Ovary (tissue), 9 donors: Measurements from ENCODE around the gene PPP1CA. TPM values are rescaled to one million over a fixed set of nuclear protein-coding genes. Genes with fewer than 3 reads are reported as not detected.

Experiments used
- DNase-seq, 5 donors: peaks; one replicate each; pipeline ENCODE4 v3.0.0-alpha.2; 2019 to 2020
- H3K27ac ChIP-seq, 2 donors: fragments of 200-600 bp; one replicate each; pipeline versions ENCODE4 v1.5.1 to v1.8.0; 2019 to 2022
- H3K27me3 ChIP-seq: fragments of 200-600 bp; one replicate; pipeline ENCODE4 v1.8.0; 2022
- H3K36me3 ChIP-seq: fragments of 200-600 bp; sonication (generic); one replicate; pipeline ENCODE4 v1.5.1; 2019
- H3K4me1 ChIP-seq: one replicate; pipeline ENCODE4 v1.8.1; 2013; ENCODE audit warnings: mild to moderate bottlenecking, moderate library complexity; ENCODE audit not compliant: insufficient read depth
- H3K4me3 ChIP-seq: fragments of 200-600 bp; sonication (generic); one replicate; pipeline ENCODE4 v1.5.1; 2017
- H3K9me3 ChIP-seq, 2 donors: fragments of 200-600 bp in 1 of 2; sonication (generic) in 1 of 2; one replicate each; pipeline versions ENCODE4 v1.5.1 to v1.8.1; 2013 to 2019; ENCODE audit warnings: mild to moderate bottlenecking in 1 of 2, moderate library complexity in 1 of 2
- EP300 ChIP-seq: sonication (generic); formaldehyde crosslinking; IDR thresholded peaks from one replicate; pipeline ENCODE4 v1.6.1; 2017; ENCODE audit warnings: antibody characterized with exemption
- POLR2A ChIP-seq: fragments of 450-650 bp; IDR thresholded peaks from one replicate; pipeline ENCODE4 v1.6.1; 2017; ENCODE audit warnings: antibody characterized with exemption, mild to moderate bottlenecking, moderate library complexity
- WGBS, 3 donors: extraction: QIAGEN DNeasy Blood & Tissue Kit in 1 of 3; methylation state at CpG; one replicate each; pipeline versions ENCODE4 v1.1.5 to v1.1.7; 2013 to 2017; 5-methylcytosine and 5-hydroxymethylcytosine counted together
- intact Hi-C, 4 donors: fragments of 100-400 bp; cut with DNase I; formaldehyde crosslinking; loops; one replicate each; pipeline versions ENCODE4 v1.11.0 to v1.15.1; 2022 to 2023
- polyA plus RNA-seq, 2 donors: library from polyadenylated mRNA; stranded (reverse); fragments of 200-250 nt in 1 of 2; fragments of 350-450 nt in 1 of 2; fragmentation: Illumina TruSeq in 1 of 2; extraction: RNeasy Lipid Tissue Mini Kit (QIAGEN cat#74804) in 1 of 2; gene quantifications; one replicate each; pipeline ENCODE4 v1.2.3, GENCODE V29; 2013 to 2014
- total RNA-seq, 7 donors: library from RNA; depleted of rRNA in 2 of 7; stranded (reverse); fragments of >200 nt in 2 of 7; fragmentation: NEBNext Ultra II Directional in 3 of 7; extraction: Animal tissue kit (Norgen Biotek cat#: 25700) in 3 of 7; gene quantifications; one replicate each; pipeline versions ENCODE4 v1.1.0 to v1.2.4, GENCODE V29; 2016 to 2023
- TF ChIP-seq, protein P1 (sequence below), 3 donors: fragments of 450-650 bp in 2 of 3; fragments of 200-600 bp in 1 of 3; IDR thresholded peaks; one replicate each; pipeline versions ENCODE4 v1.5.1 to v1.8.0; 2016 to 2022; ENCODE audit warnings: antibody characterized with exemption in 3 of 3, mild to moderate bottlenecking in 1 of 3
- donor health status: DM: no; HTN: no; CAD: no; lungs with moderate emphysema.
- donor health status: DM: no; HTN: no; CAD: no.
- donor health status: Bipolar disorder and iron deficiency.
- donor health status: DM: yes; HTN: yes; CAD: no.
- donor health status: DM: no; HTN: no; CAD: no.
- donor health status: DM: yes; HTN: yes; CAD: no.

Gene PPP1CA
- total and polyA plus RNA-seq, 9 donors, result 32.2 to 86.9 (median 54.9) TPM

DNA sequence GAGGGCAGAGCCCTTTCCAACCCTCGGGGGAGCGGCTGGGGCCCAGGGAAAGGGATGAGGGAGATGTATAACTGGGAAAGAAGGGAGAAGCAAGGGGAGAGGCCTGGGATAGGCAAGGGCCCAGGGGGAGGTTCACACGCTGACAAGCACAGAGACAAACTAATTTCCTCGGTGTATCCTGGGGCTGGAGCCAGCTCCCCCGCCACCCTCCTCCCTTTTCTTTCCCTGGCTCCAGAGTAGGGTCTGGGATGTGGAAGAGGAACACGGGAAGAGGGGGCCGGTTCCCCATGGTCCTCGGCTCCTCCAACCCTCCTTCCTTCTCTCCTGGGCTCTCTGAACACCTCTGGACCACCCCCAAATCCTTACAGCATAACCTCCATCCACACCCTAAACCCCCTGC, 35.1 kb downstream of the PPP1CA start:
- TF ChIP-seq EP300, result no peak
- TF ChIP-seq POLR2A, result no peak
- TF ChIP-seq, protein P1, sequence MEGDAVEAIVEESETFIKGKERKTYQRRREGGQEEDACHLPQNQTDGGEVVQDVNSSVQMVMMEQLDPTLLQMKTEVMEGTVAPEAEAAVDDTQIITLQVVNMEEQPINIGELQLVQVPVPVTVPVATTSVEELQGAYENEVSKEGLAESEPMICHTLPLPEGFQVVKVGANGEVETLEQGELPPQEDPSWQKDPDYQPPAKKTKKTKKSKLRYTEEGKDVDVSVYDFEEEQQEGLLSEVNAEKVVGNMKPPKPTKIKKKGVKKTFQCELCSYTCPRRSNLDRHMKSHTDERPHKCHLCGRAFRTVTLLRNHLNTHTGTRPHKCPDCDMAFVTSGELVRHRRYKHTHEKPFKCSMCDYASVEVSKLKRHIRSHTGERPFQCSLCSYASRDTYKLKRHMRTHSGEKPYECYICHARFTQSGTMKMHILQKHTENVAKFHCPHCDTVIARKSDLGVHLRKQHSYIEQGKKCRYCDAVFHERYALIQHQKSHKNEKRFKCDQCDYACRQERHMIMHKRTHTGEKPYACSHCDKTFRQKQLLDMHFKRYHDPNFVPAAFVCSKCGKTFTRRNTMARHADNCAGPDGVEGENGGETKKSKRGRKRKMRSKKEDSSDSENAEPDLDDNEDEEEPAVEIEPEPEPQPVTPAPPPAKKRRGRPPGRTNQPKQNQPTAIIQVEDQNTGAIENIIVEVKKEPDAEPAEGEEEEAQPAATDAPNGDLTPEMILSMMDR (IDR thresholded peaks at IDR 0.05), result no peak
- Histone ChIP-seq H3K27me3 (no peaks in the 10 kb centered on the region), H3K4me3 (peak overlapping the region; percentile 0), H3K27ac (peak overlapping the region; percentile 37 to 75), H3K4me1 (peaks cover 27% of the 10 kb centered on the region), H3K9me3 (no peaks in the 10 kb centered on the region), H3K36me3 (no peaks in the 10 kb centered on the region)
- peak in 4 of 5 donors; percentile 64 to 83 (median 77) for DNase-seq
- intact Hi-C loops, result no loop called here
- WGBS, 3 donors, result 7 to 9% (median 7%) methylated on average over 8 of the region's 8 CpGs

DNA sequence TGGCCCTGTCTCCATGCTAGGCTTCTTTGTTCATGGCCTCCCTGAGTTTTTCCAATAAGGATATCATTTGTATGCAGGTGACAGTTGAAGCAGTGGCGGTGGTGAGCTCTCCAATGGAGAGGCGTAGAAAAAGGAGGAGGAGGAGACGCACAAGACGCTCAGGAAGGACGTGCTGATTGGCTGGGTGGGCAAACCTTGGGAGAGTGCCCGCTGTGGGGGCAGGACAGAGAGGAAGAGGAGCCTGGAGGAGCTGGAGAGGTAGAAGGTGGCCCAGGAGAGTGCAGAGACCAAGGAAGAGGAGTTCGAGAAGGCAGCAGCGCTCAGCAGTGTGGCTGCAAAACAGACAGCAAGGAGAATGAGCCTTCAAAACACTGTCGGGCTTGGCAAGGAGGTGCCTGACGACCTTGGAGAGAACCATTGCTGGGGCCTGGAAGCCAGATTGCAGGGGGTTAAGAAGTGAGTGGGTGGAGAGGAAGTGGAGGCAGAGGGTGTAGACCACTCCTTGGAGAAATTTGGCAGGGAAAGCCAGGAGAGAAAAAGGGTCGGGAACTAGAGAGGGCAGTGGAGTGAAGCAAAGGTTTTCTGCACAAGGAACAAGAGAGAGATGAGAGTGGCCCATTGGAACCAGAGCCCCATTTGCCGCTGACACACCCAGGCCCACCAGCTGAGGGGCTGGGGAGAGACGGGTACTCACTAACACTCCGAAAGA, 35.8 kb downstream of the PPP1CA start:
- Histone ChIP-seq H3K27ac (peak overlapping the region; percentile 37 to 75), H3K4me1 (peaks cover 21% of the 10 kb centered on the region), H3K36me3 (no peaks in the 10 kb centered on the region), H3K4me3 (no peak overlapping the region), H3K9me3 (no peaks in the 10 kb centered on the region), H3K27me3 (no peaks in the 10 kb centered on the region)
- intact Hi-C loops, result no loop called here
- TF ChIP-seq EP300, result no peak
- TF ChIP-seq, protein P1 (IDR thresholded peaks at IDR 0.05), result no peak
- TF ChIP-seq POLR2A, result no peak
- 8 to 24% (median 20%) methylated on average over 14 of the region's 14 CpGs for WGBS, 3 donors
- DNase-seq, result peak; percentile 52 to 78 (median 69)

DNA sequence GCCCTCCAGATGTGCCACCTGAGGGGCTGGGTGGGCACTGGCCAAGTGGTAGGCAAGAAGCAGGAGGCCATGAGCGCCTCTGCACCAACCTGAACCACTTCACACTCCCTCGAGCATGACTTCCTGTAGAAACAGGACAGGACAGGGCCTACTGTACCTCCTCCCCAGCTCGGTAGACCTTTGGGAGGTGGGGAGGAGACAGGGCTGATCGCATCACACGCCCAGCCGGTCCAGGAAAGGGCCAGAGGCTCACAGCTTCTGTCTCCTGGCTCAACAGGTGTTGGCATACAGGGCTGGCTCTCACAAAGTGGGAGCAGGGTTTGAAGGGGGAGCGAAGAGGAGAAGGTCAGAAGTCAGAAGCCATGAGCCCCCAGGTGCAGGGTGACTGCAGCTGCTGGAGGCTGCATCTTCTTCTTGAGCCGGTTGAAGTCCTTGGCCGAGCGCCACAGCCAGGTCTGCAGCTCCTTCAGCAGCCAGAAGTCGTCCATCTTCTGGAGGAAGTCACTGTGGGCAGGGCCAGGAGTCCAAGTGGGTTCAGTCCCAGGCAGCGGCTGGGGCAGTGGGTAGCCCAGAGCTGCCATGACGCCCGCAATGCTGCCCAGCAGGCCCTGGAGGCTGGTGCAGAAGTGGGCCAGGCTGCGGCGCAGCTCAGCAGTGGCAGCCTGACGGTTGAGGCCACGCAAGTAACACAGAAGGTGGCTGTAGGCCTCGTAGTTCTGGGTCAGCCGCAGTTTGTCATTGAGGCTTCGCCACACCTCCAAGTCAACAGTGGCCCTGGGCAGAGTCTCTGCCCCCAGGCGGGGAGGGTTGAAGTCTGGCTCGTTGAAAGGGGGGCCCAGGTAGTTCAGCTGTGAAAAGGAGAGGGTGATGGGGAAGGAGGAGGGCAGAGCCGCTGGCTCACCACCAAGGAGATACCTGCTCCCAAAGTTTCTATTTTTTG, 36.6 kb downstream of the PPP1CA start:
- peak overlapping the region; percentile 37 to 75 for H3K27ac ChIP-seq
- intact Hi-C loops, result no loop called here
- 81 to 87% (median 82%) methylated on average over 24 of the region's 24 CpGs for WGBS, 3 donors

DNA sequence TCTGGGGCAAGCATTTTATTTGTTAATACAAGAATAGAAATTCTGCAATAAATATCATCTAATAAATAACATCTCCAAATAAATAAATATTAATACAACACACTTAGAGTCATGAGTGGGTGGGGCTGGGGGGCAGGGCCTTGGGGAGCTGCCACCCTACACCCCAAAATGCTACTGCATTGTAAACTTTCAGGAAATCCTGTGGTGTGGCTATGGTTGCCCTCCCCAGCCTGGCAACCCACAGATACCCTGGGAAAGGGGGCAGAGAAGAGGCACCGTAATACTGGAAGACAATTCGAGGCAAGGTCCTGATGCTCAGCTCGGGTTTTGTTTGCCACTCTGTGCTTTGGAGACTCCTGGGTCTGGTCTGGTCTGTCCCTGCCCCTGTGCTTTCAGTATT, 37.5 kb downstream of the PPP1CA start:
- Histone ChIP-seq H3K27ac (no peak overlapping the region), H3K36me3 (no peaks in the 10 kb centered on the region), H3K9me3 (no peaks in the 10 kb centered on the region), H3K4me1 (peaks cover 13% of the 10 kb centered on the region), H3K27me3 (no peaks in the 10 kb centered on the region), H3K4me3 (no peak overlapping the region)
- intact Hi-C loops, result no loop called here
- TF ChIP-seq, protein P1 (IDR thresholded peaks at IDR 0.05), result no peak
- TF ChIP-seq POLR2A (no peak), EP300 (no peak)
- WGBS, 3 donors, result 92 to 97% (median 97%) methylated on average over 3 of the region's 3 CpGs
- DNase-seq, result no peak

More for the DNA sequence above, 36.6 kb downstream of the PPP1CA start:
- peak in 1 of 5 donors; percentile 37 for DNase-seq
- Histone ChIP-seq H3K36me3 (no peaks in the 10 kb centered on the region), H3K27me3 (no peaks in the 10 kb centered on the region), H3K4me1 (peaks cover 14% of the 10 kb centered on the region), H3K9me3 (no peaks in the 10 kb centered on the region), H3K4me3 (no peak overlapping the region)
- no peak for TF ChIP-seq POLR2A
